Measurements from ENCODE around the gene COL4A4.

- TF ChIP-seq POLR2AphosphoS5 (IDR thresholded peaks at IDR 0.05; ENCODE audit: low read depth) (no peak), CTCF (conservative IDR thresholded peaks at IDR 0.05; ENCODE audit: low read depth in 2 of 2) (no peak)
Measured at GRCh38 chr2:227206406-227206805, 42.4 kb upstream of the COL4A4 start.
